Fibroblast of lung (primary cell): ENCODE measurements around the gene UST.

Experiments
- EZH2 ChIP-seq: IDR thresholded peaks from 2 replicates; pipeline ENCODE4 v1.5.1; 2012; ENCODE audit warnings: low read length, control low read depth, mild to moderate bottlenecking; ENCODE audit errors: missing control alignments
- TF ChIP-seq, protein P1 (sequence below), 2 donors: IDR thresholded peaks in 1 of 2; conservative IDR thresholded peaks in 1 of 2; 1 replicate in 1 of 2; 2 replicates in 1 of 2; pipeline ENCODE4 v1.5.1; 2011 to 2012; ENCODE audit warnings: low read length in 2 of 2, control low read depth in 1 of 2, inconsistent platforms in 1 of 2, low read depth in 1 of 2, mild to moderate bottlenecking in 1 of 2

DNA sequence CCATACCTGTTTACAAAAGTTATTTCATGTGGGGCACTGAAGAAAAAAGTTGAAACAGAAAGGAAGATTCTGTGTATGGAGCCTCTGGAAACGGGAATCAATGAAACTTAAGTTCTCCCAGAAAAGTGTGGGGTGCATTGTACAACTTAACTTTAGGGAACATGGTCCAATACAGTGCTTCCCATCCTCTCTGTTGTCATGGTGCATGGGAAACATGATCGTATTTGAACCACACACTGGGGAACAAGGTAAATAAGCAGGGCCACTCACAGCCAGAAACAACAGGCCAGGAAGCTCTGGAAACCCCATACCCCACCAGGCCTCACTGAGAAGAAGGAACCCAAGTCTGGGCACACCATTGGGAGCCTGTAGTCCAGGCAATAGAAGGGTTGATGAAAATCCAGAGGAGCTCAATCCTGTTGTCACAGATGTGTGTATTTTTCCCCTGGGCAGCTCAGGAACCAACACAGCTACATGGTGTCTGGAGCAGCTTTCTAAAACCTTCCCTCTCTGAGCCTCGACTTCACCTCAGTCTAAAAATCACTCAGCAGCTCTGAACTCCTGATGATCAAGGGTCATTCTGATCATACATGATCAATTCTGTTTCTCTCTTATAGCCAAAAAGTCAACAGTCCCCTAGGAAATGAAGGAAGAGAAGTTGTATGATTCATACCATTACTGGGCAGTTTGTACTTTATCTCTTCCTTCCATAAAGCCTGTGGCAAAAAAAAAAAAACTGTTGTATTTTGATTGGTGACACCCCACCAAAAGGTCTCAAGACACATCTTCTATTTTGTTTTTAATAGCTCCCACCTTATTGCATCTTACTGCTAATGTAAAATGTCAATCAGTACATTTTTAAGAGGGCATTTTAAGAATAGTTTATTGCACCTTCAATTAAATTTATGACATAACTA, 372.2 kb downstream of the UST start:
- TF ChIP-seq, protein P1, sequence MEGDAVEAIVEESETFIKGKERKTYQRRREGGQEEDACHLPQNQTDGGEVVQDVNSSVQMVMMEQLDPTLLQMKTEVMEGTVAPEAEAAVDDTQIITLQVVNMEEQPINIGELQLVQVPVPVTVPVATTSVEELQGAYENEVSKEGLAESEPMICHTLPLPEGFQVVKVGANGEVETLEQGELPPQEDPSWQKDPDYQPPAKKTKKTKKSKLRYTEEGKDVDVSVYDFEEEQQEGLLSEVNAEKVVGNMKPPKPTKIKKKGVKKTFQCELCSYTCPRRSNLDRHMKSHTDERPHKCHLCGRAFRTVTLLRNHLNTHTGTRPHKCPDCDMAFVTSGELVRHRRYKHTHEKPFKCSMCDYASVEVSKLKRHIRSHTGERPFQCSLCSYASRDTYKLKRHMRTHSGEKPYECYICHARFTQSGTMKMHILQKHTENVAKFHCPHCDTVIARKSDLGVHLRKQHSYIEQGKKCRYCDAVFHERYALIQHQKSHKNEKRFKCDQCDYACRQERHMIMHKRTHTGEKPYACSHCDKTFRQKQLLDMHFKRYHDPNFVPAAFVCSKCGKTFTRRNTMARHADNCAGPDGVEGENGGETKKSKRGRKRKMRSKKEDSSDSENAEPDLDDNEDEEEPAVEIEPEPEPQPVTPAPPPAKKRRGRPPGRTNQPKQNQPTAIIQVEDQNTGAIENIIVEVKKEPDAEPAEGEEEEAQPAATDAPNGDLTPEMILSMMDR (conservative IDR thresholded peaks at IDR 0.05 in 1 of 2, IDR thresholded peaks at IDR 0.05 in 1 of 2; ENCODE audit: low read depth in 1 of 2, low read length in 2 of 2), result no peak
- TF ChIP-seq EZH2, result no peak
